ENCODE measurements around the gene BANP.
"Not testable (repeated sequence)": the region's sequence is repeated elsewhere in the genome, so short reads cannot be mapped to it uniquely, and the experiment has no call there.

The BANP gene

DNA sequence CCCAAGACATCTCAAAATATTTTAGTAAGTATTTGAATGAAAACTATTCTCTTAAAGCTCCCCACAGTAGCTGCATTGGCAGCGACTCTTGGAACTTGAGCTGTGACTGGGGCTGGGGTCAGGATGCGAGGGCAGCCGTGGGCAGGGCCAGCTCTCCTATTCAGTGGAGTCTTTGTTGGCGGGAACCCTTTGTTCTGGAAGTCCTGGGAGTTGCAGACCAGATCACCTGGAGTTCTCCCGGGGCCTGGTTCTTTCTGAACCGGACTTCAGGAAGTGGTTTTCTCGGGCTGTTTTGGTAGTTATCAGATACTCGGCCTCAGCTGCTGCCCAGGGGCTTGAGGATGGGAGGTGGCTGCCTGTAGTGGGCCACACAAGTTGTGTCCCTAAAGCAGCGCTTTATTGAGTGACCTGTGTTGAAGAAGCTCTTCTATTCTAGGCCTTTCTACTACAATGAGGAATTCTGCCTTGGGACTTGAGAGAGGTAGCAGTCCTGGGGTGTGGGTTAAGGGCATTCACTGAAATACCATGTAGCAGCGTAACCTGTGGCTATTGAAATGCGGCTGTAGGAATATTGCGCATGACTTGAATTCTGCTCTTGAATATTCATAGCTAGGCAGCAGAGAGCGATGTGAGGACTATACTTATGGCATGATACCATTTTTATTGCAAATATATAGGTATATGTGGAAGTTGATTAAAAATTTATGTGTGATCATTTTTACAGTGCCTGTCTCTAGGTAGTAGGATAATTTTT, 77.1 kb downstream of the BANP start:
- DNase-seq (ENCODE audit: low read depth), result not testable (repeated sequence)

GRCh38 chr16:88030498-88030897, 79.3 kb downstream of the BANP start:
- DNase-seq (ENCODE audit: low read depth), result no peak

DNA sequence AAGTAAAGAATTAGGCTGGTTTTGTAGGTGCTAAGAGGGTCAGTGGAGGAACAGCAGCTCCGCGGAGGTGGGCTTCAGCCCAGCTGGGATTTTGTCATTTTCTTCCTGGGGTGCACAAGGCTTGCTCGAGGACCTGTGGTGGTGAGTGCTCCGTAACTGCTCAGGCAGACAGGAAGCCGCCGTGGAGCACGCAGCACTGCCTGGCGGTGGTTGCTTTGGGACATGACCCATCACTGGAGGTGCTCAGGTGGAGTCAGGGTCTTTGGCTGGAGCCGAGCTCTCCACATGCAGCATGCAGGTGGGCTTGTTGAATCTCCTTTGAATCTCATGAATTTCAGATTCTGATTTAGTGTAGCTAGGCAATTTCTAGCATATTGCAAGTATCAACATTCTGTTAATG, 79.7 kb downstream of the BANP start:
- not testable (repeated sequence) for DNase-seq (ENCODE audit: low read depth)

DNA sequence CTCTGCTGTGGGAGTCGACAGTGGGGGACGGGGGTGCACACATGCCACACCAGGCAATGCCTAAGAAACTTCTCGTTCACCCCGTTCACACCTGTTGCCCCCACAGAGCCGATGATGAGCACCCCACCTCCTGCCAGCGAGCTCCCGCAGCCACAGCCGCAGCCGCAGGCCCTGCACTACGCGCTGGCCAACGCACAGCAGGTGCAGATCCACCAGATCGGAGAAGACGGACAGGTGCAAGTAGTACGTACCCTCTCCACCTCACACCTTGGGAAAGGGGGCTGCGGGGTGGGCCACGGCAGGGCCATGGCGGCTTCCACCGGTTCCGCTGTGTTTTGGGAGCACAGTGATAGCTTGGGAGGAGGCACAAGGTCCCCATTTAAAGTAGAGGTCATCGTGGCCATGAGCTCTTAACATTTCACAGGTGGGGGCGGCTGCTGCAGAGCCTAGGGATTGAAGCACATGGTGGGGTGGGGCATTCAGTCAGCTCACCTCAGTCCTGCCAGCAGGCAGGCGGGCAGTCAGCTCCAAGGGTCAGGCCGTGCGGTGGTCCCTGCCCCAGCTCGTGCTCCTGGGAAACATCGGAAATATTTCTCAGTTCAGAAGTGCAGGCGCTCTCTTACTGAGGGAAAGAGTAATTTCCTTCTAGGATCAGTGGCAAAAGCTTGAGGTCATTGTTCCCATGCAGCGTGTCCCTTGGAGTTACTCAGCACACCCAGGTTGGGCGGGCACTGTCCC, 81.9 kb downstream of the BANP start:
- DNase-seq (ENCODE audit: low read depth), result not testable (repeated sequence)

GRCh38 chr16:88034770-88035169, 83.5 kb downstream of the BANP start:
- no peak for DNase-seq (ENCODE audit: low read depth)

DNA sequence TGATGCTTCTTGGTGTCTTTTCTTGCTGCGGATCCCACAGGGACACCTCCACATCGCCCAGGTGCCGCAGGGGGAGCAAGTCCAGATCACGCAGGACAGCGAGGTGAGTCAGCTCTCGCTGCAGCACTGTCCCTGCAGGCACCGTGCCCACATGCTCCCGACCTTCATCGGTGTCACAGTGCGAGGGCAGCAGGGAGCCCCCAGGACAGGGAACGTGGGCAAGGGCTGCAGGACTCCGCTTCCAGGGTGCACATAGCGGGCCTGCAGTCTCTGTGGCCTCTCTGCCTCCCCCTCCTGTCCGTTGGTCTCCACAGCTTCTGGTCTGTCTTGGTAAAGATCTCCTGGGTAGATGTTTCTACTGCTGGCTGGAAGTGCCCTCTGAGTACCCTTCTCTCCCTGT, 84.1 kb downstream of the BANP start:
- DNase-seq (ENCODE audit: low read depth), result no peak

DNA sequence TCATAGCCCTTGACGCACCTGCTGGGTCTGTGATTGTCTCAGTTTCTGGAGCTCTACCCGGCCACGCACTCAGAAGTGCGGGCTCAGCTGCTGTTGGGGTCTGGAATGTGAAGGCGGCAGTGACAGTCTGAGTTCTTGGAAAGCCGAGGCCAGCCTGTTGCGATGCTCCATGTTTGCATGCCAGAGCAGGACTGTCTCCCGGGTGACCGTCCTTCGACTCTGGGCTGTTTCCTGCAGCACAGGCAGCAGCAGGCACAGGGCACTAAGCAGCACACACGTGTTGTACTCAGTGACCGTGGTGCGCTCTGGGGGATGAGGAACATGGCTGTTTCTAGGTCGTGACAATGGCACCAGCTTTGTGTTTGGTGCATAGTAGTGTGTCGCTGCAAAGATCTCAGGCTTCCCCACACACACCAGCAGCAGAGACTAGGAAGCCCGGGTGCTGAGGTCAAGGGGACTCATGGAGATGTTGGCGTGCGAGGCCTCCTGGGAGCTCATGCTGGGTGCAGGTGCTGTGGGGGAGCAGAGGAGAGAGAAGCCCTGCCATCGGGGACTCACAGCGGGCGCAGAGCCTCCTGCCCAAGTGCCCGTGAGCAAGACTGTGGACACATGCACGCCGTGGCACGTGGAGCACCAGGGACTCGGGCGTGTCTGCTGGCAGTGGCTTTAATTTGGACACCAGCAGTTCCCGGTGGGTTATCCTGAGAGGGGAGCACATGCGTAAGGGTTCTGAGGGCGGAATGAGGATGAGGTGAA, 84.8 kb downstream of the BANP start:
- DNase-seq (ENCODE audit: low read depth), result not testable (repeated sequence)

DNA sequence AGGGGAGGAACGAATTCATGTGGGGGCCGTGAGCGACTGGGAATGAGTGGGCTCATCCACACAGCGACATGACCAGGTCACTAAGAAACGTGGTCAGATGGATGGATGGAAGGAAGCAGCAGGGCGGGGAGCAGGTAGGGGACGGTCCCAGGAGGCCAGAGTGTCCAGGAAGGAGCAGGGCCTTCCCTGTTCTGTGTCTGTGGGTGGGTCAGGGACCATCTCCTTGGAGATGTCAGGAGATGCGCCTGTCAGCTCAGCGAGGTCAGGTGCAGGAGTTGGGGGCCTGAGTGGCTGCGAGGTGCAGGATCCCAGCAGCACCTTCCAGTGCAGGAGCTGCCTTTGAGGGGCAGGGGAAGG, 85.4 kb downstream of the BANP start:
- not testable (repeated sequence) for DNase-seq (ENCODE audit: low read depth)

DNA sequence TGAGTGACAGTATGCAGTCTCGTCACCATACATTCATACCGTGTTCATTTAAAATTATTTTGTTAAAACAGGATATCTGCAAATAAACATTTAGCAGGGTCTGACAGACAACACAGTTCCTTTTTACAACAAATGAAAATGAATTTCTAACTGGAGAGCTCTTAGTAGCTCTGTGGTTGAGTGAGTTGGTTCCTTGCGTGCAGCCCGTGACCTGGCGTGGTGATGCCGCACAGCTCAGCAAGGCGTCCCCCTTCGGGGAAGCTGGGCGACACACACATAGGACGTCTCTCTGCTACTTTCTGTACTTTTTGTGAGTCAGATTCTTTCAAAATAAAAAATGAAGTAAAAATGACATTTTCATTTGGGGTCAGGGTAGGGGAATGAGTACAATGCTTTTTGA, 86.1 kb downstream of the BANP start:
- not testable (repeated sequence) for DNase-seq (ENCODE audit: low read depth)

- not testable (repeated sequence) for DNase-seq (ENCODE audit: low read depth)
Observed at GRCh38 chr16:88037876-88038525, 86.8 kb downstream of the BANP start.

DNA sequence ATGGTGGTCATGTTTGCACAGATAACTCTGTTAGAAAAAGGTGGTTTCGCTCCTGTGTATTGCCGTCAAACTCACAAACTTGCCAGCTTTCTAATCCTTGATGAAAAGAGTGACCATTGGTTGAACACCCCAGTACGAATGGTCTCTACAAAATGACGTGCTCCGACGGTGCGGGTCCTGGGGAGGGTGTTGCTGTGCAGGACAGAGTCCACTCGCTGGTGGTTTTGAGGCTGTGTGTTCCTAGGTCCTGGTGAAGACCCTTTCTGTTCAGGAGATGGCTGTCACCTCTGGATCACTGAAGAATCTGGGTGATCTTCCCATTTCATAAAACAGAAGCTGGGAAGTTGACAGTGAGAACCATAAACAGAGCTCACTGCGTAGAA, 87.3 kb downstream of the BANP start:
- DNase-seq (ENCODE audit: low read depth), result not testable (repeated sequence)

- no peak for DNase-seq (ENCODE audit: low read depth)
Observed at GRCh38 chr16:88039591-88039990, 88.4 kb downstream of the BANP start.

DNA sequence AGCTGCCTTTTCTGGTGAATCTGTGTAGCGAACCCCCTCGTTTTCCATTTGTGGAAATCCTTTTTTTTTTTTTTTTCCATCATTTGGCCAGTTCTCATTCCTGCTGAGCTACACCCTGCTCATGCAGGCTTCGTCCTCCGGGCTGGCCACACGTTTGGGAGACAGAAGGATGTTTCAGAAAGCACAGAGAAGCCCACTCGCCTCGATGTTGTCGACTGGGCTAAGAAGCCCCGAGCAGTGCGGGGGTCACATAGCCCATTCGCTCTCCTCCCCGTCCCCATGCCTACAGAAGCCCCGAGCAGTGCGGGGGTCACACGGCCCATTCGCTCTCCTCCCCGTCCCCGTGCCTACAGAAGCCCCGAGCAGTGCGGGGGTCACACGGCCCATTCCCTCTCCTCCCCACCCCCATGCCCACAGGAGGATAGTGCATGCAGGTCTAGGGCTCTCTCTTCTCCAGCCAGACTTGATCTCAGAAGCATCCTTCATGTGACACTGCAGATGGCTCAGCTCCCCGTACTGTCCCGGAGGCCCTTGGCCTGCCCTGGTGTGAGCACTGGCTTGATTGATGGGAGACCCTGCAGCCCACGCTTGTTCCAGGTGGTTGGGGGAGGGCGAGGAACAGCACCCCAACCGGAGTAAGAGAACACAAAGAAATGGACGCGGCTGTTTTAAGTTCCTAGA, 89.1 kb downstream of the BANP start:
- DNase-seq (ENCODE audit: low read depth), result not testable (repeated sequence)

DNA sequence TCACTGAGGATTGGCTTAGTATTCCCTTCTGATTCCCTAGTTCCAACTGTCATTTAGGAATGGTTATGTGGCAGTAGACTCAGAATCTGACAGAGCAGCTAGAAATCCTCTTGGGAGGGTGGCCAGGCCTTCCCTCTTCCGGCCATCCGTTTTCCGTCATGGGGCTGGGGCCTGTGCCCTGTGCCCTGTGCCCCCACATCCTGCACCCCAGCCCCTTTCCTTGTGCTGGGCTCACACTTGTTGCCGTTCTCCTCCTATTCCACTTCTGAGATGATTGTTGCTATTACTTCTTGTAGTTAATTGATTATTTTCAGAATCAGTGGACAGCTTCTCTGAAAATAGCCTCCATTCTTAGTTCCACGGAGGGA, 89.6 kb downstream of the BANP start:
- not testable (repeated sequence) for DNase-seq (ENCODE audit: low read depth)

- DNase-seq (ENCODE audit: low read depth), result not testable (repeated sequence)
Observed at GRCh38 chr16:88041506-88041905, 90.3 kb downstream of the BANP start.

DNA sequence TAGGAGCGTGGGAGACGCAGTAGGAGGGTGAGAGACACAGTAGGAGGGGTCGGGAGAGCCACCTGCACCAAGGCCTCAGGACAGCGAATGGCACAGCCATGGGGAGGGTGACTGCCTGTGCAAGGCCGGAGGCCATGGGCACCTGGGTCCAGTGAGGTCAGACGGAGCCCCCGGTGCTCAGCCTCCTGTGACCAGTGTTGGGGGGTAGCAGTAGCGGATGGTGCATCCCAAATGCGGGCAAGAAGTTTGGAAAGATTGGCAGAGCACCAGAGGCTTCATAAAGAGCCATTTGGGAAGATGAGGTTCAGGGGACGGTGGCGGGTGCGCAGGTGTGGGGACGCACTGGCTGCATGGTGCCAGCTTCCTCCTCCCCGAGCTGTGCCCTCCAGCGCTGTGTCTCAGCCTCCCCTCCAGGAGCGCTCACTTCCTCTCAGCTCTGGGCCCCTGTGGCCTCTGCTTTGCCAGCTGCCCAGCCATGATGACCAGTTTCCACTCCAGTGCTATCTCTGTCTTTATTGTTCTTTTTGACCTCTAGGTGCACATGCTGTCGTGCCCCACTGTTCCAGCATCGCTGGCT, 90.8 kb downstream of the BANP start:
- not testable (repeated sequence) for DNase-seq (ENCODE audit: low read depth)

DNA sequence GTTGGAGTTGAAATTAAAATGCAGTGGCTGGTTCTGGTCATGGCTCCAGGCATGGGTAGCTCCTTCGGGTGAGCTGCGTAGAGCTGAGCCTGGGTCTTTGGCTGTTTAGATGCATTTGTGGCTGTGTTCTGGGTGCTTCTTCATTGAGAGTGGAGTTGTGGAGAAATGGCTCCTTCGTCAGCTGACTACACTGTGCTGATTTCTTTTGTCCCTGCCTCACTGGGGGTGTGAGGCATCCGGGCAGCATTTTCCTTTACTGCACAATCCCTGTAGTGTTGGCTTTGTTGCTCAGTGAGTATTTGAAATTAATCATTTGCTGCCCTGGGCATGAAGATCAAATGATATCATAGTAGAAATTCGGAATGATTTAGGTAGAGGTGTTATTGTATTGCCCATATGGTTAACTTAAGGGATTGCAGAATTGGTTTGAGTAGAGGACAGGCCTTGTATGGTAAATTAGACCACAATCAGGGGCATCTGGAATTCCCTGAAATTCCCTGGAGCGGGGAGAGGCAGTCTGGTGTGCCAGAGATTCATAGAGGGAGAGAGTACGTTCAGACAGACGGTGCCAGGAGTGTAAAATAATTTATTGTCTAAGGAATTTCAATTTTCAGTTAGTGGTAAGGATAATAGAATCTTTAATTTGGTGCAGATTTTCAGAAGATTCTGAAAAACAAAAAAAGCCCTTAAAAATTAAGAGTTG, 92.1 kb downstream of the BANP start:
- not testable (repeated sequence) for DNase-seq (ENCODE audit: low read depth)

GRCh38 chr16:88044121-88044581, 92.9 kb downstream of the BANP start:
- DNase-seq (ENCODE audit: low read depth), result not testable (repeated sequence)

DNA sequence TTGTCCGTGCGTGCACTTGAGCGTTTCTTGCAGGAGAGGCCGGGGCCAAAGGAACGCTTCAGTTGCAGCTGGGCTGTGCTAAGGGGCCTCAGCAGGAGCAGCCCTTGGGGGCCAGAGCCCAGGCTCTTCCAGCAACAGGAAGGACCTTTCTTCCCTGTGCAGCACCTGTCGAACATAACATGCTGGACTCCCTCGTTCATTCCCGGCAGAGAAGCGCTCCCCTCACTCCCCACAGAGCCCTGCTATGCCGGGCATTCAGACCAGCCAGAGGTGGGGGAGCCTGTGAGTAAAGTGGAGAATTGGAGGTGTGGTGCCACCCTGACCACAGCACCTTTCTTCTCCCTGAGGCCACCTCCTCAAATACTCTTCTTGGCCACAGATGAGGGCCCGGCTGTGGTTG, 94.1 kb downstream of the BANP start:
- not testable (repeated sequence) for DNase-seq (ENCODE audit: low read depth)

DNA sequence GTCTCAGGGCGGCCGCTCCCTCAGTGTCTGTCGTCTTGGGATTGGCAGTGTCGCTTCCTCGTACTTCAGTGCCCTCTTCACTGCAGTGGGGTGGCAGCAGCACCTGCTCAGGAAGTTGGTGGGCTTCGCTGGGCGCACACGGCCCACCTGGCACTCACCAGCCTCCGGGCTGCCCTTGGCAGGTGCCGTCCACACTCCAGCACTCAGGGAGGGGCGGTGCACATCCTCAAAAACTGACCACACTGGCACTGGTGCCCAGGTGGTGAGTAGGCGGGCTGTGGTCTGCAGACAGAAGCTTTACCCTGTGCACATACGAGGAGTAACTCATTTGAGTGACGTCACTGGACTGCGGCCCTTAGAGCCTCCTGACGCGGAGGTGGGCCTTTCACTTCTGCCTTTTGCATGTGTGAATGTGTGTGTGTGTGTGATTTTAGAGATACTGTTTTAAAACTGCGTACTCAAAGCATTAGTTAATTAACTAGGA, 94.6 kb downstream of the BANP start:
- DNase-seq (ENCODE audit: low read depth), result no peak

All from fibroblast of gingiva (primary cell).